Esophagus mucosa (tissue), 1 donor: ENCODE data around the gene EFCAB11. TPM values are rescaled to one million over a fixed set of nuclear protein-coding genes. Genes with fewer than 3 reads are reported as not detected.

Experiments
- ATAC-seq: fragments of 200-7000 bp; cut with Tn5 transposase; one replicate; pipeline ENCODE4 v1.9.1; 2020
- total RNA-seq: library from RNA; stranded (reverse); gene quantifications from one replicate; pipeline ENCODE4 v1.2.4, GENCODE V29; 2023
- donor health status: DM: yes; HTN: yes; CAD: no.

Gene EFCAB11
- total RNA-seq, 1 donor from 2014 or later: 9.0 TPM

GRCh38 chr14:89956661-89957009, 2.1 kb upstream of the EFCAB11 start:
- ATAC-seq: no peak

GRCh38 chr14:89955745-89956660, 1.5 kb upstream of the EFCAB11 start, which contains the start of gene TDP1:
TDP1 (plus strand) TSS chr14:89955927; CDS start chr14:89963115, 7,188 bp downstream.
- peak; percentile 90 for ATAC-seq

DNA sequence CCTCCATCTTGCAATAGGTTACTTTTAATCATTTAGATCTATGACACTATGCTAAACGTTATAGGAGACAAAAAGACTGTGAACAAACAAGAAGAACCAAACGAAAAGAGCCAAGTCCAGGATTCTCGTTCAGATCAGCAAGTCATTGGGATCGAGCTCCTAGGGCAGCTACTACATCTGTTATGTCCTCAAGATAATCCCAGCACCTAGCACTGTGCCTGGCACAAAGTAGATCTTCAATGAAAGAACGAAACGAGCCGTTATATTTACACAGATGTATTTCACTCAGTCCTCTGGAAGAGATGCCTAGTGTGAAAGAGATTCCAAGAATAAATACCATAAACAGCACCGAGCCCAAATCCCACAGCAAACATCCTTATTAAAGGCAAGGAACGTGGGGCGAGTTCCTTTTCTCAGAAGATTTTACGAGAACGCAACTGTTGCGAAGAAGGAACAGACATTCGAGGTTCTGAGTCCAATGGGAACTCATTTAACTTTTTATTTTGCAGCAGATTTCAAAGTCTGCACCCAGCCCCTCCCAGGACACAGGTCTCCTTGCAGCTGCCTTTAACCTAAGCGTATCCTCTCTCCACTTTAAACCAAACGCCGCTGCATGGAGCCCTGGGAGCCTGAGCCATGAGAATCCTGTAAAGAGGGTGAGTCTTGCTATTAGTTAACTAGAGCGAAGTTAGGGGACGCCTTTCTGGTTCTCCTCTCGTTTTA, 653 bp upstream of the EFCAB11 start:
- ATAC-seq: no peak

- no peak for ATAC-seq
Measured at GRCh38 chr14:89953602-89954001, 928 bp downstream of the EFCAB11 start.

DNA sequence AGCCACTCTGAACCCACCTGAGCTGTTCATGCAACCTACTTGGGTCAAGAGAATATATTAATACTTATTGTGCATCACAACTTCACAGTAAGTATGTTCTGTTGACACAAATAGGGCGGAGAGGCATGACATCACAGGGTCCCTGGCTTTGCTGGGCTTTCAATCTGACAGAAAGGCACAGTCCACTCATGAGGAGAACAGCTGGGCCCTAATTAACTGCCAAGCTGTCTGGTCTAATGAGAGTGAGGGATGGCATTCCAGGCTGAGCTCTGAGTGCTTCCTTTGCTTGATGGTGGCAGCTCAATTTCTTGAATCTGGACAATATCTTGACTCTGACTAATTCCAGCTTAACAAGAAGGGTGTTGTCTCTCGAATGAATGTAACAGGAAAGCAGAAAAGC, 2.0 kb downstream of the EFCAB11 start:
- no peak for ATAC-seq

- ATAC-seq: no peak
Measured at GRCh38 chr14:89947344-89947743, 7.2 kb downstream of the EFCAB11 start.

- no peak for ATAC-seq
Measured at GRCh38 chr14:89941830-89942377, 12.6 kb downstream of the EFCAB11 start.

- no peak for ATAC-seq
Measured at GRCh38 chr14:89936654-89937185, 17.8 kb downstream of the EFCAB11 start.

GRCh38 chr14:89933002-89933401, 21.5 kb downstream of the EFCAB11 start:
- ATAC-seq: no peak

DNA sequence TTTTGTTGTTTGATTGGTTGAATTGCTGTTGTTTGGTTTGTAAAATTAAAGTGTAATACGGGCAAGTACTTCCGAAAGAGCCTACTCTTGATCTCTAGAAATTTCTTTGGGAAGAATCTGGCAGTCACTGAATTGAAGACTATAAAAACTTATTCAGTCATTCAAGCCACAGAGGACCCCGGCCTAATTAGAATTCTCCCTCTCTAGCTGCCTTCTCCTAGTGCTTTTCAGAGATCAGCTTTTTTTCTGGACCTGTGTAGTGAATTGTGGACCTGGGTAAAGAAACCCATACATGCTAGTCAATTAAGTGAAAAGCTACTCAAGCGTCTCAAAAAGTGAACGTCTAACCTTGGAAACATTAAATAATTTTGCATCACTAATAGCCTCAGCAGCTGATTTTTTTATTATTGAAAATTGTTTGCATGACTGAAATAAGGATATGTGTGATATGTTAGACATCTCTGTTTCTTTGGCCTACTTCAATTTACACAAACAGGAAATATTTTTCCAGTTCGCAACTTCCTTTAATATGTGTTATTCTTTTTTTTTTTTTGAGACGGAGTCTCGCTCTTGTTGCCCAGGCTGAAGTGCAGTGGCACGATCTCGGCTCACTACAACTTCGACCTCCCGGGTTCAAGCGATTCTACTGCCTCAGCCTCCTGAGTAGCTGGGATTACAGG, 27.2 kb downstream of the EFCAB11 start:
- ATAC-seq: no peak

DNA sequence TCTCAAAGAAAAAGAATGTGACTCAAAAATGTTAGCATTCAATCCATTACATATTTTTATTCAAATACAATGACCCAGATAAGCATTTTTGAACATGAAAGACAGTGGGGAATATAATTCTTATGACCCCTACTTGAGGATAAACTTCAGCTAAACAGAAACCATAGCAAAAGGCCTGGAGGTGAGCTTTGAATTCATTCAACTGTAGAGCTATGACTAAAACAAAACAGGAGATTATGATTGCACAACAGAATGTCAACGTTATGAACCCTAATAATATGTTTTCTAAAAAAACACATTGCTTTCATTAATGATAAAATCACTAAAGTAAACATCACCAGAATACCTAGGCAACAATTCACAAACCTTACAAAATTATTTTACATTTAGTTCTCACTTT, 27.8 kb downstream of the EFCAB11 start:
- no peak for ATAC-seq

- ATAC-seq: no peak
Measured at GRCh38 chr14:89924268-89924667, 30.3 kb downstream of the EFCAB11 start.

- peak; percentile 10 for ATAC-seq
Measured at GRCh38 chr14:89922031-89922907, 32.3 kb downstream of the EFCAB11 start.

- no peak for ATAC-seq
Measured at GRCh38 chr14:89921346-89921745, 33.2 kb downstream of the EFCAB11 start.

- ATAC-seq: no peak
Measured at GRCh38 chr14:89920056-89920455, 34.5 kb downstream of the EFCAB11 start.

GRCh38 chr14:89918721-89919120, 35.8 kb downstream of the EFCAB11 start:
- no peak for ATAC-seq

- peak; percentile 55 for ATAC-seq
Measured at GRCh38 chr14:89915114-89915878, 39.2 kb downstream of the EFCAB11 start.

DNA sequence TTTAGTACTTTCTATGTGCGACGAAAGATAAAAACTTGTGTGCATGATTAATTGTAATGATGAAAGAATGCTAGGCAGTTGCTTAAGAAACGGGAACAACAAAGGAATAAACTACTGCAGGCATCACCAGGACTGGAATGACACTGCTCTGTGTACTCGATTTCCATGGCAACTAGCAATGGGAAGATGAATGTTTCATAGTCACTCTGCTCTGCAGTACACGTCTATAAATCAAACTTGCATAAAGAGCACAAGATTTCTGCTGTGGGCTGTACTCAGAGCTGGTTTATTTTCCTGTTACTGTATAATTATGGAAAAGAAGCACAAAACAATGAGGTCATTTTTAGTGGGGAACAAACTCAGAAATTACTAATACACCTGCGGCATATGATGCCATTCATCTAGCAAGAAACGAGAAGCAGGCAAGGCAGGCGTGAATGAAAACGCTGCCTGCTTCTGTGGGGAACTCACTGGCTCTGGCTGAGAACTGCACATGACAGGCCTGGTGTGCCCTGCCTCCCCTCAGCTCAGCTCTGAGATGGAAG, 41.8 kb downstream of the EFCAB11 start:
- ATAC-seq: peak; percentile 77

DNA sequence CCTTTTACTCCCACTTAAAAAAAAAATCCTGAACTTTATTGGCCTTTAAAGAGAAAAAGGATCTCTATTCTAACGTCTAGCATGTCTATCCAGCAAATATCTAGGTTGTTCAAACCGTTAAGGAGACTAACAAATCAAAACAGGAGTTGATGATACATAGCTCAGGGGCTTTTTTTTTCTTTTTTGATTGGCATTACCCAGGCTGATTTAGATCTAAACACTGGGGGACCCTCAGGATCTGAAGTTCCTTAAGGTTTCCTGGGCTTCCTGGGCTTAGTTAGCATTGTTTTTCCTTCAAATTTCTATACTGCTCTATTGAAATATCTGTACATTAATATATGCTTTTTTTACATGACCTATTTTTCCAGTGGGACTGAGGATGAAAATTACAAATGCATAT, 42.3 kb downstream of the EFCAB11 start:
- no peak for ATAC-seq
